Right lung (tissue), 5 donors: ENCODE measurements around the gene KRT4. TPM values are rescaled to one million over a fixed set of nuclear protein-coding genes. Genes with fewer than 3 reads are reported as not detected.

ENCODE experiments used
- DNase-seq, 2 donors: peaks; one replicate each; pipeline ENCODE4 v3.0.0-alpha.2; 2013
- polyA plus RNA-seq, 5 donors: library from polyadenylated mRNA; unstranded; fragments of 120-200 nt; gene quantifications; one replicate each; pipeline versions ENCODE4 v1.2.1 to v1.2.3, GENCODE V29; 2013; ENCODE audit warnings: inconsistent platforms in 1 of 5, low replicate concordance in 1 of 5; ENCODE audit not compliant: insufficient read length in 5 of 5, insufficient read depth in 1 of 5

The KRT4 gene
- polyA plus RNA-seq, 5 donors: 1.3 to 6.2 (median 2.8) TPM

DNA sequence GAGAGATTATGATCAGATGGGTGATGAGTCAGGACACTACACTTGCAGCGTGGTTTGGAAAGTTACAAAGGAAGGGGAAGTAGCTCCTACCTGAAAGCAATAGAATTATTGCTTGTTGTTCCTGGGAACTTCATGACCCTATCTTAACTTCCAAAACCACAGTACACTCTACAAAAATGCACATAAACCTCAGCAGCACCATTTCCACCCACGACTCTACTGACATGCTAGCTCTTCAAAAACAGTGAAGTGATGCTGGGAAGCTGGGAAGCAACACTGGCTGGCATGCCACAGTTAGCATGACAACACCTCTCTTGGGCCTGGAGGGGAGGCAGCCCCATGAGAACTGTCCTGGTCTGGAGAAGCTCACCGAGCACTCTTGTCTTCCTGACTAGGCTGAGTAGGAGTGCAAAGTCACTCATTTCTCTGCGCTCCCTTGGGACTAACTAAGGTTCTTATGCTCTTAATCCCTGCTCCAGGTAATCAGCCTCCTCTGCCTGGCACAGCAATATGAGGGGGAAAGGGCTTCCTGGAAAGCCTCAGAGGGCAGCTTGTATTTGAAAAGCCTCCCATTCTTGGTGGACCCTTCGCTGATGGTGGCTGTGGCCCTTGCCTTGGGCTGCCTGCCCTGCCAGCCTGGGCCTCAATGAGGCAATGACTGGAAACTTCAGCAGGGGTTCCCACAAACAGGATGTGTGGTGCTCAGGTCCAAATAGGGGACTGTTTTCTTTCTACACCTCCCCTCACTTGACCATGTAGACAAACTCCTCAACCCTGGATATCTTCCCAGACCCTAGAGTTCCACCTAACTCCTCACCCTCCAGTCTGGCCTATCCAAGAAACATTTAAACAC, 19.2 kb downstream of the KRT4 start:
- no peak for DNase-seq

DNA sequence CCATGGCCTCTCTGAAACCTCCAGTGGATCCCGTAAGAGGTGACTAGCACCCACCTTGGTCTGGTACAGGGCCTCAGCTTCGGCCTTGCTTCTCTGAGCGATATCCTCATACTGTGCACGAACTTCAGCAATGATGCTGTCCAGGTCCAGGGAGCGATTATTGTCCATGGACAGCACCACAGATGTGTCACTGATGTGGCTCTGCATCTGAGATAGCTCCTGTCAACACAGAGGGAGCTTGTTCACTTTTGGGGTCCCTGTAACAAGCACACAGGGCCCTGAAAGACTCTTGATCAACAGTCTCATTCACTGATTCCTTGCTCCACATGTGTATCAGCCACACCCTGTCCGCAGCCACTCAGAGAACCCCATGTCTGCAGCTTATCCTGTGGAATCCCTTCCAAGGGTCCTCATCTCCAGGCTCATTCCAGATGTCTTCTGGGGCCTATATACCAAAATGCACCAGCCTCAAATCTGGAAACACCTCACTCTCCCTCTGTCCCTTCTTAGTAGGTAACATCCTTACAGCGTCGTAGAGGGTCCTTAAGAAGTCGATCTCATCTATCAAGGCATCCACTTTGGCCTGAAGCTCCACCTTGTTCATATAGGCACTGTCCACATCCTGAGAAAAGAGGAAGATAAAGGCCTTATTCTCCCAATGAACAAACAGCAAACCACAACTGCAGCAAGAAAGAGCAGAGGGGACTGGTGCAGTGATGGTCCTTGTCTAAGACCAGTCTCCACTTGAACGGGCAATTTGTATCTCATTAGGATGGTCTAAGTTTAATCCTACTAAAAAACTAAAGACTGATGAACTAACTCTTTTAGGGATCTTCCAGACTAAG, 21.5 kb downstream of the KRT4 start:
- no peak for DNase-seq

- no peak for DNase-seq
These were observed 22.4 kb downstream of the KRT4 start for GRCh38 chr12:52791271-52792184.

GRCh38 chr12:52790427-52791270, 23.3 kb downstream of the KRT4 start:
- DNase-seq: no peak

- DNase-seq: peak in 1 of 2 donors; percentile 2
These were observed 24.1 kb downstream of the KRT4 start for GRCh38 chr12:52789637-52790426.

DNA sequence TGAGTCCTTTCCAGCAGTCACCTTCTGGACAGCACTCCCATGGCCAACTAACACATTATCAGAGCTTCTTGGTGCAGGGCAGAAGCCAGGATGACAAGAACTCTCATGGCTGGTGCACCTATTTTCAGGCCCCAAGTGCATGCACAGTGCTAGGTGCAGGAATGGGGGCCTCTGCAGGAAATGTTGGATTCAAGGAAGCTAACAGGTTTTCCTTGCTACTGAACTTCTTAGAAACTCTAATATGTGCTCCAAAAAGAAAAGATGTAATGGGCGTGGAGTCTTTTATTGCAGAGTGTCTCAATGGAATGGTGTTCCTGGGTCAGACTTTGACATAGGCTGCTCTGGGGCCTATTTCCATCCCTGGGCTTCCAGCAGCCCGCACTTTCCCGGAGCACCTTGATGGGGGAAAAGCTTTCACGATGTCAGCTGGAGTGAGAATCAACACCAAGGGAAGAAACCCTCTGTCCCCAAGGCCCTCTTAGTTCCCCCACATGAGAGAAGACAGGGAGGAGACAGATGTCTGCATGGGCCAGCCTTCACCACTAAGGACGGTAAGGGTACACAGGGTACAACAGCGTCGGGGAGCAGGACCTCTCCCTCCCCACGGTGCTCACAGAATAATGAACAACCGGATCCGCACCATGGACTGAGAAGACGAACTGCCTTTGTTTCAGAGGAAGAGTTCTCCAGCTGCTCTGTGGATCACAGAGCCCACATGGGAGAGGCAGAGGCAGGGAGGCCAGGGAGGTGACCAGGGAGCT, 24.9 kb downstream of the KRT4 start:
- DNase-seq: no peak

- no peak for DNase-seq
These were observed 25.6 kb downstream of the KRT4 start for GRCh38 chr12:52788192-52788875.

- no peak for DNase-seq
These were observed 26.4 kb downstream of the KRT4 start for GRCh38 chr12:52787324-52788191.

- DNase-seq: no peak
These were observed 29.0 kb downstream of the KRT4 start for GRCh38 chr12:52784909-52785308.

DNA sequence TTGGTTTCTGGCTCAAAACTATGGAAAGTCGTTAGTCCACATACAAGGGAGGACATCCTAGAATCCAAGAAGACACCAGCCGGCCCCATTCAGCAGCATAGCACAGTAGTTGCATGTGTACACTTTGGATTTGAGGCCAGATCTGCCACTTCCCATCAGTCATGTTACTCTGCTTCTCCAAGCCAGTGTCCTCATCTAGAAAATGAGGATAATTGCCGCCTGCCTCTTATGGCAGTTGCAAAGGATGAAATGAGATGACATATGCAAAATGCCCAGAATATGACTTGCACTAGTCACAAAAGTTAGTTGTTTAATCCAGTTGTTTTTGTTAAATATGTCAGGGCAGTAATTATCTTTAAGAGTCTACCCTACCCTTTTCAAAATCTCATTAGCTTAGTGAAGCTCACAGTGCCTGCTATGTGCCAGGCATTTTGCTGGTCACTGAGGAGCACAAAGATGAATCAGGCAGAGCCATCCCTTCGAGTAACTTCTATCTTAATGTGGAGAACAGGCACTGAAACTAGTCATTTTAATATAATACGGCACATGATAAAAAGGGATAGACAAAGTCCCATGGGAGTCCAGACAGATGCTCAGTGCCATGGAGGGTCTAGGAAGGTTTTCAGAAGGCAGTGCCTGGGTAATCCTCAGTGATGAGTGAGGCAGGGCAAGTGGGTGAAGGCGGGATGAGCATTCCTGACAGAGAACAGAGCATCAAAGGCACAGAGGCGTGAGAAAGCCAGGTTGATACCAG, 30.2 kb downstream of the KRT4 start:
- DNase-seq: no peak

- DNase-seq: no peak
These were observed 31.4 kb downstream of the KRT4 start for GRCh38 chr12:52782502-52782901.

- DNase-seq: no peak
These were observed 32.4 kb downstream of the KRT4 start for GRCh38 chr12:52781399-52782082.

DNA sequence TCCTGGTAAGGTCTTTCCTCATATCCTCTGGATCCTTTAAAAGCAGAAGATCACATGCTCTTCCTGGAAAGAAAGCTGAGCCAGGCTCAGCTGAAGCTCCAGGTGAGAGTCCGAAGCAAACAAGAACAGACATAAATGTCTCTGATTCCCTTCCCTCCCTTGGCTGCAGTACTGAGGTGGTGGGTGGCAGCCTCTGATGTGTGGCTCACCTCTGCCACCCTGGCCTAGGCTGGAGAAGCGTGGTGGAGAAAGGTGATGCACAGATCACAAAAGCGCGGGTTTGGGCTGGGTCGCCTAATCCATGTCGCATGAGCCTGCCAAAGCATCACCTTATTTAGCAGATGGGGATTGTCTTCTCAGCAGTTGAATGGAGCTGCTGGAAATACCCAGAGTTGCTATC, 34.0 kb downstream of the KRT4 start:
- DNase-seq: no peak

DNA sequence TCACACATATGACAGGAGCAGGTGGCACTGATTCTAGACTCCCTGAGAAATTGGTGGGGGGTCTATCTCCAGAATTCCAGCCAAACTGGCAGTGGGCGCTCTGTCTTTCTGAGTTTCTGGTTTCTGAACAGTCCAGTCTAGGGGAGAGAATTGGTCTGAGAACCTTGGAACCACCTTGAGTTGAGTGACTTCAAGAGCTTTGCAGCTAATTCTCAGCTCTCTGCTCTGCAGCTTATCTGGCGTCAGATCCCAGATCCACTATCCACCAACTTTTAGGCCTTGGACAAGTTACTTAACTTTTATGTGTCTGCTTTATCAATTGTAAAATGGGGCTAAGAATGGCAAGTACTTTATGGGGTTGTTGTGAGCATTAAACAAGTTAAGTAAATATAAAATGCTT, 35.1 kb downstream of the KRT4 start:
- DNase-seq: no peak

- no peak for DNase-seq
These were observed 36.4 kb downstream of the KRT4 start for GRCh38 chr12:52777566-52777965.

- no peak for DNase-seq
These were observed 37.0 kb downstream of the KRT4 start, which contains the start of gene KRT76 for GRCh38 chr12:52776913-52777395. Gene KRT76, minus strand, starts transcription at chr12:52777345. Its CDS starts 54 bp downstream, at chr12:52777291.
